Activated effector memory CD4-positive, alpha-beta T cell treated with anti-CD3 and anti-CD28 coated beads, Interleukin-2, amount 50 U/mL, for 16 hours (primary cell): ENCODE results near the gene OTUD3.
"Not testable (repeated sequence)": the region's sequence is repeated elsewhere in the genome, so short reads cannot be mapped to it uniquely, and the experiment has no call there.

Experiments
- DNase-seq: peaks from one replicate; pipeline ENCODE4 v3.0.0-alpha.2; 2020

The OTUD3 gene

GRCh38 chr1:19921310-19921709, 39.1 kb downstream of the OTUD3 start:
- no peak for DNase-seq

- DNase-seq = no peak
Measured at GRCh38 chr1:19922015-19922688, 40.0 kb downstream of the OTUD3 start.

- no peak for DNase-seq
Measured at GRCh38 chr1:19923137-19923952, 41.1 kb downstream of the OTUD3 start, which contains the start of gene PLA2G2E. Gene PLA2G2E (minus strand): TSS chr1:19923617. CDS start chr1:19923559, 58 bp downstream.

GRCh38 chr1:19923953-19924346, 41.8 kb downstream of the OTUD3 start:
- DNase-seq = no peak

GRCh38 chr1:19925342-19926070, 43.3 kb downstream of the OTUD3 start:
- no peak for DNase-seq

GRCh38 chr1:19926296-19927129, 44.3 kb downstream of the OTUD3 start:
- no peak for DNase-seq

- DNase-seq = not testable (repeated sequence)
Measured at GRCh38 chr1:19927130-19927421, 44.9 kb downstream of the OTUD3 start.

GRCh38 chr1:19932866-19933265, 50.7 kb downstream of the OTUD3 start:
- DNase-seq = no peak

GRCh38 chr1:19934336-19934735, 52.1 kb downstream of the OTUD3 start:
- no peak for DNase-seq

- DNase-seq = no peak
Measured at GRCh38 chr1:19936061-19936750, 54.0 kb downstream of the OTUD3 start.

GRCh38 chr1:19938472-19938871, 56.3 kb downstream of the OTUD3 start:
- no peak for DNase-seq

- no peak for DNase-seq
Measured at GRCh38 chr1:19940486-19941205, 58.5 kb downstream of the OTUD3 start.

GRCh38 chr1:19941206-19941568, 59.0 kb downstream of the OTUD3 start:
- DNase-seq = no peak

GRCh38 chr1:19942088-19942487, 59.9 kb downstream of the OTUD3 start:
- DNase-seq = no peak

GRCh38 chr1:19942657-19943056, 60.5 kb downstream of the OTUD3 start:
- DNase-seq = no peak

GRCh38 chr1:19945914-19946313, 63.7 kb downstream of the OTUD3 start:
- no peak for DNase-seq

GRCh38 chr1:19946331-19946751, 64.1 kb downstream of the OTUD3 start:
- DNase-seq = no peak

GRCh38 chr1:19946971-19947370, 64.8 kb downstream of the OTUD3 start:
- DNase-seq = no peak

- DNase-seq = no peak
Measured at GRCh38 chr1:19949016-19949415, 66.8 kb downstream of the OTUD3 start.

- no peak for DNase-seq
Measured at GRCh38 chr1:19954059-19954458, 71.9 kb downstream of the OTUD3 start.

- no peak for DNase-seq
Measured at GRCh38 chr1:19955534-19956170, 73.5 kb downstream of the OTUD3 start.
